Ishikawa (cell line): Measurements from ENCODE around the gene GALNT5.

Experiments used
- CEBPB ChIP-seq: IDR thresholded peaks from 2 replicates; pipeline ENCODE4 v1.6.1; 2012
- CREB1 ChIP-seq: IDR thresholded peaks from 2 replicates; pipeline ENCODE4 v1.6.1; 2012; ENCODE audit warnings: low read depth
- EGR1 ChIP-seq: IDR thresholded peaks from 2 replicates; pipeline ENCODE4 v1.6.1; 2012
- EP300 ChIP-seq: IDR thresholded peaks from 2 replicates; pipeline ENCODE4 v1.6.1; 2012; ENCODE audit warnings: borderline replicate concordance
- FOXM1 ChIP-seq: IDR thresholded peaks from 2 replicates; pipeline ENCODE4 v1.6.1; 2012; ENCODE audit warnings: low read depth, borderline replicate concordance
- NFIC ChIP-seq: IDR thresholded peaks from 2 replicates; pipeline ENCODE4 v1.6.1; 2012
- RAD21 ChIP-seq: IDR thresholded peaks from 2 replicates; pipeline ENCODE4 v1.6.1; 2012; ENCODE audit warnings: low read depth
- REST ChIP-seq: IDR thresholded peaks from 2 replicates; pipeline ENCODE4 v1.6.1; 2012; ENCODE audit warnings: low read depth, mild to moderate bottlenecking
- TAF1 ChIP-seq: IDR thresholded peaks from 2 replicates; pipeline ENCODE4 v1.6.1; 2012; ENCODE audit warnings: low read depth, mild to moderate bottlenecking
- TCF12 ChIP-seq: IDR thresholded peaks from 2 replicates; pipeline ENCODE4 v1.6.1; 2012; ENCODE audit warnings: low read depth
- YY1 ChIP-seq: IDR thresholded peaks from 2 replicates; pipeline ENCODE4 v1.6.1; 2012; ENCODE audit warnings: low read depth
- TF ChIP-seq, protein P1 (sequence below): IDR thresholded peaks from 2 replicates; pipeline ENCODE4 v1.6.1; 2012

DNA sequence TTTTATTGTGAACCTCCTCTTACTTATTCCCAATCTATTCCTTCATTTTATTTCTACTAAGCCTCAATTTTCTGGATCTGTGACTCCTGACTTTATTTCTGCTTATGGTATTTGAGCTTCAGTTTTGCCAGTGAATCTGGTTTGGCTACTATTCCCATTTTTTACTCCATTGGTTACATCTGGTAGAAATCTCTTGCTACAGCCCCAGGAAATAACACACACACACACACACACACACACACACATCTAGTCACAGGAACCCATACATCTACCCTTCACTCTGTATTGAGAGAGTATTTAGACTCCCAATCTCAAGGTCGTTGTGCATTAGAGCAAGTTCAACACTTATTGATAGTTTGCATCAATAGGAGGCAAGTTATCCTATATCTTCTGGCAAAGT is 37.0 kb upstream of the GALNT5 start:
- TF ChIP-seq, protein P1, sequence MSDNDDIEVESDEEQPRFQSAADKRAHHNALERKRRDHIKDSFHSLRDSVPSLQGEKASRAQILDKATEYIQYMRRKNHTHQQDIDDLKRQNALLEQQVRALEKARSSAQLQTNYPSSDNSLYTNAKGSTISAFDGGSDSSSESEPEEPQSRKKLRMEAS: no peak
- TF ChIP-seq TAF1 (no peak), CEBPB (no peak), YY1 (no peak), EP300 (no peak), CREB1 (no peak), TCF12 (no peak), EGR1 (no peak), REST (no peak), RAD21 (no peak), NFIC (no peak), FOXM1 (no peak)
